HepG2 (cell line): ENCODE data around the gene STK39. TPM values are rescaled to one million over a fixed set of nuclear protein-coding genes. Genes with fewer than 3 reads are reported as not detected.
A peak's percentile ranks its signal among the peaks of the same experiment; 100 is the strongest.

Experiments used
- CCAR2 ChIP-seq: fragments of 200-400 bp; formaldehyde crosslinking; optimal IDR thresholded peaks from 2 replicates; pipeline ENCODE3; 2018; ENCODE audit warnings: low read depth, mild to moderate bottlenecking, low read length, moderate library complexity
- CREB1 ChIP-seq, 2 experiments: fragments of 450-650 bp in 1 of 2; IDR thresholded peaks; 2 replicates each; pipeline ENCODE4 v1.6.1; 2016 to 2017; ENCODE audit warnings: control low read depth in 1 of 2, mild to moderate bottlenecking in 1 of 2, missing compliant biosample characterization in 1 of 2, missing genetic modification characterization in 1 of 2
- CREM ChIP-seq, 2 experiments: sonication (generic) in 1 of 2; formaldehyde crosslinking in 1 of 2; IDR thresholded peaks; 2 replicates each; pipeline versions ENCODE4 v1.4.0 to v1.6.1; 2016 to 2020; ENCODE audit warnings: antibody characterized with exemption in 1 of 2, mild to moderate bottlenecking in 1 of 2, missing genetic modification reagents in 1 of 2
- ELF3 ChIP-seq: IDR thresholded peaks from 2 replicates; pipeline ENCODE4 v1.6.1; 2016; ENCODE audit warnings: missing genetic modification reagents, missing compliant biosample characterization
- EP300 ChIP-seq, 3 experiments: sonication (generic) in 1 of 3; formaldehyde crosslinking in 1 of 3; IDR thresholded peaks; 2 replicates each; pipeline versions ENCODE4 v1.5.1 to v1.6.1; 2011 to 2020; ENCODE audit warnings: low read depth in 2 of 3, low read length in 2 of 3, borderline replicate concordance in 1 of 3, improper control_type of control experiment in 1 of 3, mild to moderate bottlenecking in 1 of 3, missing genetic modification reagents in 1 of 3, moderate library complexity in 1 of 3
- GATAD2A ChIP-seq: IDR thresholded peaks from 2 replicates; pipeline ENCODE4 v1.6.1; 2016
- HMG20A ChIP-seq: IDR thresholded peaks from 2 replicates; pipeline ENCODE4 v1.6.1; 2016; ENCODE audit warnings: borderline replicate concordance
- HNRNPH1 ChIP-seq: fragments of 200-400 bp; formaldehyde crosslinking; optimal IDR thresholded peaks from 2 replicates; pipeline ENCODE3; 2017; ENCODE audit warnings: mild to moderate bottlenecking, low read depth, low read length
- MIXL1 ChIP-seq: IDR thresholded peaks from 2 replicates; pipeline ENCODE4 v1.6.1; 2016
- NFYC ChIP-seq: IDR thresholded peaks from 2 replicates; pipeline ENCODE4 v1.6.1; 2016; ENCODE audit warnings: missing genetic modification reagents, missing compliant biosample characterization
- SALL1 ChIP-seq: sonication (generic); formaldehyde crosslinking; IDR thresholded peaks from 2 replicates; pipeline ENCODE4 v1.8.0; 2022; ENCODE audit warnings: mild to moderate bottlenecking, missing genetic modification reagents
- ZNF12 ChIP-seq: sonication (generic); formaldehyde crosslinking; IDR thresholded peaks from 2 replicates; pipeline ENCODE4 v1.5.0; 2020; ENCODE audit warnings: missing genetic modification reagents
- ZNF253 ChIP-seq: sonication (generic); formaldehyde crosslinking; IDR thresholded peaks from 2 replicates; pipeline ENCODE4 v1.8.0; 2022; ENCODE audit warnings: mild to moderate bottlenecking, missing genetic modification reagents, borderline replicate concordance
- polyA plus RNA-seq, 8 experiments: library from polyadenylated mRNA; depleted of rRNA in 3 of 8; stranded (reverse) in 7 of 8; unstranded in 1 of 8; fragments of >200 nt; fragmentation: Illumina TruSeq in 4 of 8; extraction: Trizol in 4 of 8; gene quantifications; 2 replicates each; pipeline versions ENCODE4 v1.2.1 to v1.2.3, GENCODE V29; 2011 to 2016; ENCODE audit warnings: low read depth in 4 of 8, missing spikeins in 1 of 8, mixed read lengths in 1 of 8; ENCODE audit not compliant: insufficient read depth in 1 of 8
- total RNA-seq, 5 experiments: library from RNA; depleted of rRNA; stranded (reverse); fragments of >200 nt; fragmentation: Illumina TruSeq; extraction: Trizol; gene quantifications; 2 replicates each; pipeline ENCODE4 v1.2.3, GENCODE V29; 2016; ENCODE audit warnings: low read depth in 1 of 5
- TF ChIP-seq, protein P1 (sequence below): IDR thresholded peaks from 2 replicates; pipeline ENCODE4 v1.6.1; 2016; ENCODE audit warnings: low read depth
- TF ChIP-seq, protein P2 (sequence below): IDR thresholded peaks from 2 replicates; pipeline ENCODE4 v1.6.1; 2012; ENCODE audit warnings: inconsistent platforms
- TF ChIP-seq, protein P3 (sequence below): sonication (generic); formaldehyde crosslinking; IDR thresholded peaks from 2 replicates; pipeline ENCODE4 v1.4.0; 2020; ENCODE audit warnings: missing genetic modification reagents, borderline replicate concordance
- TF ChIP-seq, protein P4 (sequence below): sonication (generic); formaldehyde crosslinking; IDR thresholded peaks from 2 replicates; pipeline ENCODE4 v1.4.0; 2020; ENCODE audit warnings: mild to moderate bottlenecking, missing genetic modification reagents, borderline replicate concordance

STK39 gene
- total and polyA plus RNA-seq, 2 of the 13 experiments (the other 11 are each of a cell fraction or from before 2014, with no cell fraction given): 27.3 to 38.4 TPM

DNA sequence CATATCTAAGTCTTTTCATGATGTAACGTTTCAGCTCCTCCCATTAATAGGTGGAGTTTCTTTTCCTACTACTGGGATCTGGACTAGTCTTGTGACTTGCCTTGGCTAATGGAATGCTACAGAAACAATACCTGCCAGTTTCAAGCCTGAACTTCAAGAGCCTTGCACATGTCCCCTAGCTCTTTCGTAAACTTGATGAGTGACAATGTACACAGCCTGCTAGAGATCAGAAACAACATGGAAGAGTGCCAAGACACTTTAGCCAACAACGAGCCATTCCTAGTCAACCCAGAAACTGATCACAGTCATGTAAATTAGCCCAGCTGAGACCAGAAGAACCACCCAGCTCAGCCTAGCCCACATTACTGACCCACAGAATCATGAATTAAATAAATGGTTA is 24.8 kb upstream of the STK39 start (continued):
- TF ChIP-seq, protein P1, sequence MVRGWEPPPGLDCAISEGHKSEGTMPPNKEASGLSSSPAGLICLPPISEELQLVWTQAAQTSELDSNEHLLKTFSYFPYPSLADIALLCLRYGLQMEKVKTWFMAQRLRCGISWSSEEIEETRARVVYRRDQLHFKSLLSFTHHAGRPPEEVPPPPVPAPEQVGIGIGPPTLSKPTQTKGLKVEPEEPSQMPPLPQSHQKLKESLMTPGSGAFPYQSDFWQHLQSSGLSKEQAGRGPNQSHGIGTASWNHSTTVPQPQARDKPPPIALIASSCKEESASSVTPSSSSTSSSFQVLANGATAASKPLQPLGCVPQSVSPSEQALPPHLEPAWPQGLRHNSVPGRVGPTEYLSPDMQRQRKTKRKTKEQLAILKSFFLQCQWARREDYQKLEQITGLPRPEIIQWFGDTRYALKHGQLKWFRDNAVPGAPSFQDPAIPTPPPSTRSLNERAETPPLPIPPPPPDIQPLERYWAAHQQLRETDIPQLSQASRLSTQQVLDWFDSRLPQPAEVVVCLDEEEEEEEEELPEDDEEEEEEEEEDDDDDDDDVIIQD (CRISPR knock-in tag): peak; percentile 79
- TF ChIP-seq HNRNPH1: no peak
- peak; percentile 88 for TF ChIP-seq GATAD2A
- no peak; the same call in 1 of the 2 replicates for TF ChIP-seq ELF3
- TF ChIP-seq CCAR2: no peak
- TF ChIP-seq CREM (IDR thresholded peaks at IDR 0.05): peak; percentile 37; the same call in 1 of the 2 replicates
- TF ChIP-seq CREM (CRISPR knock-in tag; IDR thresholded peaks at IDR 0.05): no peak
- TF ChIP-seq ZNF12 (CRISPR knock-in tag): peak; percentile 72
- no peak for TF ChIP-seq CREB1 (IDR thresholded peaks at IDR 0.05)
- TF ChIP-seq CREB1 (CRISPR knock-in tag; IDR thresholded peaks at IDR 0.05): peak; percentile 39; the same call in 1 of the 2 replicates
- TF ChIP-seq, protein P2, sequence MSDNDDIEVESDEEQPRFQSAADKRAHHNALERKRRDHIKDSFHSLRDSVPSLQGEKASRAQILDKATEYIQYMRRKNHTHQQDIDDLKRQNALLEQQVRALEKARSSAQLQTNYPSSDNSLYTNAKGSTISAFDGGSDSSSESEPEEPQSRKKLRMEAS: peak; percentile 68; the same call in 1 of the 2 replicates
- peak; percentile 42; the same call in 1 of the 2 replicates for TF ChIP-seq SALL1
- TF ChIP-seq, protein P3, sequence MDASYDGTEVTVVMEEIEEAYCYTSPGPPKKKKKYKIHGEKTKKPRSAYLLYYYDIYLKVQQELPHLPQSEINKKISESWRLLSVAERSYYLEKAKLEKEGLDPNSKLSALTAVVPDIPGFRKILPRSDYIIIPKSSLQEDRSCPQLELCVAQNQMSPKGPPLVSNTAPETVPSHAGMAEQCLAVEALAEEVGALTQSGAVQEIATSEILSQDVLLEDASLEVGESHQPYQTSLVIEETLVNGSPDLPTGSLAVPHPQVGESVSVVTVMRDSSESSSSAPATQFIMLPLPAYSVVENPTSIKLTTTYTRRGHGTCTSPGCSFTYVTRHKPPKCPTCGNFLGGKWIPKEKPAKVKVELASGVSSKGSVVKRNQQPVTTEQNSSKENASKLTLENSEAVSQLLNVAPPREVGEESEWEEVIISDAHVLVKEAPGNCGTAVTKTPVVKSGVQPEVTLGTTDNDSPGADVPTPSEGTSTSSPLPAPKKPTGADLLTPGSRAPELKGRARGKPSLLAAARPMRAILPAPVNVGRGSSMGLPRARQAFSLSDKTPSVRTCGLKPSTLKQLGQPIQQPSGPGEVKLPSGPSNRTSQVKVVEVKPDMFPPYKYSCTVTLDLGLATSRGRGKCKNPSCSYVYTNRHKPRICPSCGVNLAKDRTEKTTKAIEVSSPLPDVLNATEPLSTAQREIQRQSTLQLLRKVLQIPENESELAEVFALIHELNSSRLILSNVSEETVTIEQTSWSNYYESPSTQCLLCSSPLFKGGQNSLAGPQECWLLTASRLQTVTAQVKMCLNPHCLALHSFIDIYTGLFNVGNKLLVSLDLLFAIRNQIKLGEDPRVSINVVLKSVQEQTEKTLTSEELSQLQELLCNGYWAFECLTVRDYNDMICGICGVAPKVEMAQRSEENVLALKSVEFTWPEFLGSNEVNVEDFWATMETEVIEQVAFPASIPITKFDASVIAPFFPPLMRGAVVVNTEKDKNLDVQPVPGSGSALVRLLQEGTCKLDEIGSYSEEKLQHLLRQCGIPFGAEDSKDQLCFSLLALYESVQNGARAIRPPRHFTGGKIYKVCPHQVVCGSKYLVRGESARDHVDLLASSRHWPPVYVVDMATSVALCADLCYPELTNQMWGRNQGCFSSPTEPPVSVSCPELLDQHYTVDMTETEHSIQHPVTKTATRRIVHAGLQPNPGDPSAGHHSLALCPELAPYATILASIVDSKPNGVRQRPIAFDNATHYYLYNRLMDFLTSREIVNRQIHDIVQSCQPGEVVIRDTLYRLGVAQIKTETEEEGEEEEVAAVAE (CRISPR knock-in tag): peak; percentile 65; the same call in 1 of the 2 replicates
- TF ChIP-seq NFYC (CRISPR knock-in tag): 0 out of 2 replicates have a peak, but pooled peaks have one; percentile 6
- TF ChIP-seq HMG20A (CRISPR knock-in tag): peak; percentile 88; the same call in 1 of the 2 replicates
- TF ChIP-seq MIXL1 (CRISPR knock-in tag): peak; percentile 90; the same call in 1 of the 2 replicates
- no peak for TF ChIP-seq ZNF253 (CRISPR knock-in tag)
- TF ChIP-seq, protein P4, sequence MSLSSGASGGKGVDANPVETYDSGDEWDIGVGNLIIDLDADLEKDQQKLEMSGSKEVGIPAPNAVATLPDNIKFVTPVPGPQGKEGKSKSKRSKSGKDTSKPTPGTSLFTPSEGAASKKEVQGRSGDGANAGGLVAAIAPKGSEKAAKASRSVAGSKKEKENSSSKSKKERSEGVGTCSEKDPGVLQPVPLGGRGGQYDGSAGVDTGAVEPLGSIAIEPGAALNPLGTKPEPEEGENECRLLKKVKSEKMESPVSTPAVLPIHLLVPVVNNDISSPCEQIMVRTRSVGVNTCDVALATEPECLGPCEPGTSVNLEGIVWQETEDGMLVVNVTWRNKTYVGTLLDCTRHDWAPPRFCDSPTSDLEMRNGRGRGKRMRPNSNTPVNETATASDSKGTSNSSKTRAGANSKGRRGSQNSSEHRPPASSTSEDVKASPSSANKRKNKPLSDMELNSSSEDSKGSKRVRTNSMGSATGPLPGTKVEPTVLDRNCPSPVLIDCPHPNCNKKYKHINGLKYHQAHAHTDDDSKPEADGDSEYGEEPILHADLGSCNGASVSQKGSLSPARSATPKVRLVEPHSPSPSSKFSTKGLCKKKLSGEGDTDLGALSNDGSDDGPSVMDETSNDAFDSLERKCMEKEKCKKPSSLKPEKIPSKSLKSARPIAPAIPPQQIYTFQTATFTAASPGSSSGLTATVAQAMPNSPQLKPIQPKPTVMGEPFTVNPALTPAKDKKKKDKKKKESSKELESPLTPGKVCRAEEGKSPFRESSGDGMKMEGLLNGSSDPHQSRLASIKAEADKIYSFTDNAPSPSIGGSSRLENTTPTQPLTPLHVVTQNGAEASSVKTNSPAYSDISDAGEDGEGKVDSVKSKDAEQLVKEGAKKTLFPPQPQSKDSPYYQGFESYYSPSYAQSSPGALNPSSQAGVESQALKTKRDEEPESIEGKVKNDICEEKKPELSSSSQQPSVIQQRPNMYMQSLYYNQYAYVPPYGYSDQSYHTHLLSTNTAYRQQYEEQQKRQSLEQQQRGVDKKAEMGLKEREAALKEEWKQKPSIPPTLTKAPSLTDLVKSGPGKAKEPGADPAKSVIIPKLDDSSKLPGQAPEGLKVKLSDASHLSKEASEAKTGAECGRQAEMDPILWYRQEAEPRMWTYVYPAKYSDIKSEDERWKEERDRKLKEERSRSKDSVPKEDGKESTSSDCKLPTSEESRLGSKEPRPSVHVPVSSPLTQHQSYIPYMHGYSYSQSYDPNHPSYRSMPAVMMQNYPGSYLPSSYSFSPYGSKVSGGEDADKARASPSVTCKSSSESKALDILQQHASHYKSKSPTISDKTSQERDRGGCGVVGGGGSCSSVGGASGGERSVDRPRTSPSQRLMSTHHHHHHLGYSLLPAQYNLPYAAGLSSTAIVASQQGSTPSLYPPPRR (CRISPR knock-in tag): peak; percentile 23; the same call in 1 of the 2 replicates
- peak; percentile 39 to 82; a peak in 3 of 4 replicates for TF ChIP-seq EP300 (IDR thresholded peaks at IDR 0.05; ENCODE audit: low read depth in 2 of 2, low read length in 2 of 2)
- peak; percentile 70; the same call in 1 of the 2 replicates for TF ChIP-seq EP300 (CRISPR knock-in tag; IDR thresholded peaks at IDR 0.05; ENCODE audit: borderline replicate concordance)
